Neuron (in vitro differentiated cells): Measurements from ENCODE around the gene STEAP1.
A peak's percentile ranks its signal among the peaks of the same experiment; 100 is the strongest.
"Not testable (repeated sequence)": the region's sequence is repeated elsewhere in the genome, so short reads cannot be mapped to it uniquely, and the experiment has no call there.

Source experiments
- H2AFZ ChIP-seq: one replicate; pipeline ENCODE4 v1.6.1; 2013; ENCODE audit warnings: low read depth, mild to moderate bottlenecking, inconsistent platforms, low read length, moderate library complexity
- H3K27me3 ChIP-seq: one replicate; pipeline ENCODE4 v1.6.1; 2013; ENCODE audit warnings: low read length; ENCODE audit not compliant: insufficient read depth
- H3K36me3 ChIP-seq: one replicate; pipeline ENCODE4 v1.6.1; 2013; ENCODE audit warnings: low read length; ENCODE audit not compliant: insufficient read depth
- H3K4me1 ChIP-seq: one replicate; pipeline ENCODE4 v1.6.1; 2013; ENCODE audit warnings: low read length; ENCODE audit not compliant: insufficient read depth
- H3K4me3 ChIP-seq: 2 replicates; pipeline ENCODE4 v1.5.1; 2013; ENCODE audit warnings: mild to moderate bottlenecking, low read length, moderate library complexity
- H3K9me3 ChIP-seq: one replicate; pipeline ENCODE4 v1.6.1; 2013; ENCODE audit warnings: low read length

STEAP1 gene

GRCh38 chr7:90153943-90154771, at the start of gene STEAP1:
STEAP1 (plus strand) TSS chr7:90154469; CDS start chr7:90159789, 5,320 bp downstream.
- not testable (repeated sequence) for H3K36me3 ChIP-seq, H3K9me3 ChIP-seq, H3K27me3 ChIP-seq, H3K4me1 ChIP-seq
- peak within 1 kb of the TSS; percentile 43 for H3K4me3 ChIP-seq
- H2AFZ ChIP-seq, result peak within 1 kb of the TSS; percentile 37

GRCh38 chr7:90114972-90115371, 39.3 kb upstream of the STEAP1 start:
- not testable (repeated sequence) for H2AFZ ChIP-seq, H3K4me1 ChIP-seq, H3K4me3 ChIP-seq, H3K9me3 ChIP-seq, H3K27me3 ChIP-seq, H3K36me3 ChIP-seq

DNA sequence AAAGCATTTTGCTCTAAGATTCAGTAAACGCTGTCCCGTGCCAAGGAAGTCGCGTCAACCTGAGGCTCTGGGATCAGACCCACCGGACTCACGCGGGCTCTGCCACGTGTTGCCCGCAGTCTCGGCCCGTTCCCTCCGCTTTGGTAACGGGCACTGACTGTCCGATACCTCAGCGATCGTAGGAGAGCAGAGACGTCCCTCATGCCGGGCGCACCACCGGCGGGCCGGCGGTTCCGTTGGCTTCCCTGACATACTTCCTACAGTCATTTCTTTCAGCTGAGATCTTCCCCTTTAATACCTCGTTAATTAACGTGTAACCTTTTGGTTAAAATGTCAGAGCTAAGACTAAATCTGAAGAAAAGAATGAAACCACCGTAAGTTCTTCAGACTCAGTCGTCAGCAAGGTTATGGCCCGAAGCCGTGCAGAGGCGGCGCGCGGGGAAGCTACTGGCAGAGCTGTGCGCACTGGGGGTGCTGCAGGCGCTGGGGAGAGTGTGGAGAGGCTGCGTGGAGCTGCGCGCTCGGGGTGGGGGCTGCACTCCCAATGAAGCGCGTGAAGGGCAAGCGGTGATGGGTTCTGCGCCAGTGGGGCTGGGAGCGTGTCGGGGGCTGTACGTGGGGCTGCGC, 35.6 kb upstream of the STEAP1 start:
- H3K4me1 ChIP-seq, H3K36me3 ChIP-seq, H3K27me3 ChIP-seq, H3K4me3 ChIP-seq, H2AFZ ChIP-seq, H3K9me3 ChIP-seq: not testable (repeated sequence)

DNA sequence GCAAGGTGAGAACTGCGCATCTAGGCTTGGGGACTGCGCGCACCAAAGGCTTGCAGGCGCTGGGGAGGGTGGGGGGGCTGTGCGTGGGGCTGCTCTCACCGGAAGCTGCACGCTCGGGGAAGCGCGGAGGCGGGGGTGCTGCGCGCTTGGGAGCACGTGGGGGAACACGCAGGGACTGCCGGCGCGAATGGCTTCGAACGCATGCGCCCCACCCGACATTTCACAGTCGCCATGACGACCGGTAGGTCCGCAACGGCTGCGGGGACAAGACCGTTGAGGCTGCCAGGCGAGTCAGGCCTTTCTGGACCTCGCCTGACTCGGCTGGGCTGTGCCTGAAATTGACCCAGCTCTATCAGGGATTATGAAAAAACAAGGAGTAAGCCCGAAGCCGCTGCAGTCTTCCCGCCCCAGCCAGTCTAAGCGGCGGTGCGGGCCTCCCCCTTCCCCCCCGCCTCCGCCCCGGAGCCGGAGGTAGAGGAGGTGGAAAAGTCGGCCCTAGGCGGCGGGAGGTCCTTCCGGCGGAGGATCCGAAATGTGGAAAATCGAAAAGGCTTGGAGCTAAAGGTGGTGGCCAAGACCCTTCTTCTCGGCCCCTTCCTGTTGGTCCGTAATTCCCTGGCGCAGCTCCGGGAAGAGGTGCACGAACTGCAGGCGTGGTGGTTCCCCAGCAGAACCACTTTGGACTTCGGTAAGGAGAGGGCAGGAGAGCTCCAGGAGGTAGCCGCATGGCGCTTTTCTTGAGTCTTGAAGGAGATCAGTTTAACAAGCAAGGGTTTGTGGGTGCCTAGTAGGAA, 34.9 kb upstream of the STEAP1 start:
- Histone ChIP-seq H2AFZ (no peak overlapping the region), H3K36me3 (no peaks in the 10 kb centered on the region), H3K4me1 (no peaks in the 10 kb centered on the region), H3K9me3 (no peaks in the 10 kb centered on the region), H3K27me3 (no peaks in the 10 kb centered on the region), H3K4me3 (peak overlapping the region; percentile 38)

DNA sequence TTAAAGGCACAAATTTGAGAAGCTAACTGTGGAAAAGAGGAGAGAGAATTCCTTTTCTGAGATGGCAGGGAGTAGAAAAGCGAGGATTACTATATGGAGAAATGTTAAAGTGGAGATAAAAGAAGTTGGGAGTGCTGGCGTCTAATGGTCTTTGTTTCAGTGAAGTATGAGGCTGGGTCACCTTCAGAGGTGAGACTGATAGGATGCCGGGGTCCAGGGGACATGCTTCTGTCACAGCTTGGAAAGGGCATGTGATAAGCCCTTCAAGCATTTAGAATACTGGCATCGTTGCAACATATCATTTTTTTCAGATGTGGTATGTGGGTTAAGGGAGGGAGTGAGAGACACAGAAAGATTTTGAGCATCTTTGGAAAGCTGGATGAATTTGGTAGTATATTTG, 34.1 kb upstream of the STEAP1 start:
- not testable (repeated sequence) for H3K4me3 ChIP-seq, H3K4me1 ChIP-seq, H3K36me3 ChIP-seq, H3K27me3 ChIP-seq, H3K9me3 ChIP-seq, H2AFZ ChIP-seq

DNA sequence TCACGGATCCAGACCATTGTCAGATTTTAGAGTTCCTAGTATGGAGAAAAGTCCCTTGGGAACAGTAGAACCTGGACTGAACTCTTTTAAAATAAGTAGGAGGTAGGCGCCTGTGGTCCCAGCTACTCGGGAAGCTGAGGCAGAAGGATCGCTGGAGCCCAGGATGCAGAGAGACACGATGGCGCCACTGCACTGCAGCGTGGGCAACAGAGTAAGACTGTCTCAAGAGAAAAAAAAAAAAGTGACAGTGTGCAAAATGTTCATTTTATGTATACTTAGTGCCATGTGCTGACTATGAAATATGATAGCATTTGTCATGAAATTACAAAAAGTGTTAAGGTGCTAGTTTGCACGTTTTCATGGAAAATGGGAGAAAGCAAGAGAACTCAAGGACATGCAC, 22.5 kb upstream of the STEAP1 start:
- not testable (repeated sequence) for H3K36me3 ChIP-seq, H3K4me3 ChIP-seq, H3K4me1 ChIP-seq, H2AFZ ChIP-seq, H3K27me3 ChIP-seq, H3K9me3 ChIP-seq

GRCh38 chr7:90147079-90147960, 6.9 kb upstream of the STEAP1 start:
- H3K9me3 ChIP-seq, H3K4me1 ChIP-seq, H2AFZ ChIP-seq, H3K36me3 ChIP-seq, H3K4me3 ChIP-seq, H3K27me3 ChIP-seq: not testable (repeated sequence)

- not testable (repeated sequence) for H3K27me3 ChIP-seq, H3K4me1 ChIP-seq, H2AFZ ChIP-seq, H3K36me3 ChIP-seq, H3K9me3 ChIP-seq, H3K4me3 ChIP-seq
Measured at GRCh38 chr7:90149428-90149827, 4.8 kb upstream of the STEAP1 start.

GRCh38 chr7:90151884-90152283, 2.4 kb upstream of the STEAP1 start:
- H3K27me3 ChIP-seq, H3K4me1 ChIP-seq, H2AFZ ChIP-seq, H3K36me3 ChIP-seq, H3K4me3 ChIP-seq, H3K9me3 ChIP-seq: not testable (repeated sequence)

- not testable (repeated sequence) for H3K36me3 ChIP-seq, H3K4me1 ChIP-seq, H3K4me3 ChIP-seq, H3K9me3 ChIP-seq, H2AFZ ChIP-seq, H3K27me3 ChIP-seq
Measured at GRCh38 chr7:90152642-90153253, 1.5 kb upstream of the STEAP1 start.

DNA sequence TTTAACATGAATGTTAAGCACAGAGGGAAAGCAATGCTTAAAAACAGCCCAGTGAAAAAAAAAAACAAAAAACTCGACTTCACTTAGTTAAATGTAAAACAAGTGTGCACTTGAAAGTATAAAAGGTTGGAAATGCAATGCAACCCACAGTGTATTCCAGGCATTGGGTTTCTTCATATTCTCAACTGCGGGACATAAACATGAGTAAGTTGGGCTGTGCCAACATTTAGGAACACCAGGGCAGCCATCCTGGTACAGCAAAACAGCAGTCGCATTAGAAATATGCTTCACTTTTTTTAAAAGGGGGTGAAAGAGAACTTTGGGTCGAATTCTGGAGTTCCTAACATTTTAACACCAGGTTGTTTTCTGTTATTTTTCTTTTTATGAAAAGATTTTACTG, 937 bp downstream of the STEAP1 start:
- H3K4me3 ChIP-seq, result no peak overlapping the region
- H3K36me3 ChIP-seq, result no peaks in the 10 kb centered on the region
- no peak overlapping the region for H2AFZ ChIP-seq
- no peaks in the 10 kb centered on the region for H3K4me1 ChIP-seq
- H3K9me3 ChIP-seq, result no peaks in the 10 kb centered on the region
- no peaks in the 10 kb centered on the region for H3K27me3 ChIP-seq

DNA sequence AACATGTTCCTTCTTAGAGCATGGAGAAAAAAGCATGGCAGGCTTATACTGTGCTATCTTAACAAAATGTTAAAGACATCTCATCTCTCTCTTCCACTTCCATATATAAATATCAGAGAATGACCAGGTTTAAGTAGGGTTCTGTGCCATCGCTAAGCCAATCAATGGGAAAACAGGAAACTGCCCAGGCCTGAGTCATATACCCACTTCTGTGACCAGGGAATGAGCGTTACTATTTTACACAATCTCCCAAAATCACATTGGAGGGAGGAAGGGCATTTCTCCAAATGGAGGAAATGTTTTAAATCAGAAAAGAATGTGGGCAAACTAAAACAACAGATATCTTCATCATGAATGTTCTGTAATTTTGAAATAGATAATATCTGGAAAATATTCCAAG, 3.1 kb downstream of the STEAP1 start:
- H3K27me3 ChIP-seq, H2AFZ ChIP-seq, H3K9me3 ChIP-seq, H3K36me3 ChIP-seq, H3K4me1 ChIP-seq, H3K4me3 ChIP-seq: not testable (repeated sequence)
